ENCODE results near the gene KIAA1671. TPM values are rescaled to one million over a fixed set of nuclear protein-coding genes. Genes with fewer than 3 reads are reported as not detected.

The KIAA1671 gene
- total and polyA plus RNA-seq, 9 of the 15 experiments (the other 6 are each of a cell fraction or from before 2014, with no cell fraction given): under 0.01 to 0.11 (median 0.02) TPM; not detected in 5

- TF ChIP-seq DNMT1 (IDR thresholded peaks at IDR 0.05): no peak
- TF ChIP-seq XRCC4 (IDR thresholded peaks at IDR 0.05; ENCODE audit: extremely low read depth, insufficient read depth, insufficient read length): no peak
- no peak for TF ChIP-seq FOXP4 (CRISPR knock-in tag; IDR thresholded peaks at IDR 0.05; ENCODE audit: borderline replicate concordance)
- no peak for TF ChIP-seq ZBTB7A (IDR thresholded peaks at IDR 0.05; ENCODE audit: borderline replicate concordance, control insufficient read depth, low read depth, low read length)
These were observed 186.5 kb downstream of the KIAA1671 start (continued) for GRCh38 chr22:25139062-25139461.

- H3K4me2 ChIP-seq (ENCODE audit: insufficient read depth, low read length): no peak overlapping the region
- H3K4me1 ChIP-seq (replicated peaks in 1 of 2; ENCODE audit: control insufficient read depth in 2 of 2, insufficient read depth in 2 of 2, low read length in 2 of 2): no peaks in the 10 kb centered on the region
- no peaks in the 10 kb centered on the region for H4K20me1 ChIP-seq (replicated peaks; ENCODE audit: control insufficient read depth, insufficient read depth, low read length)
- H2AFZ ChIP-seq (ENCODE audit: low read depth, low read length): no peak overlapping the region
- no TSS peak for BruUV-seq (replicated peaks)
- ChIA-PET CTCF (ENCODE audit: low intra/inter-chr PET ratio) (no interaction called here), POLR2A (no interaction called here)
- intact Hi-C loops (cut with micrococcal nuclease): no loop called here
- no peak overlapping the region for H3K9ac ChIP-seq (ENCODE audit: insufficient read depth in 1 of 2, low read depth in 2 of 2, low read length in 2 of 2)
- no peaks in the 10 kb centered on the region for H3K36me3 ChIP-seq (ENCODE audit: control insufficient read depth, insufficient read depth, low read length)
- no peaks in the 10 kb centered on the region for H3K79me2 ChIP-seq (ENCODE audit: control insufficient read depth, insufficient read depth, low read length)
- no peaks in the 10 kb centered on the region for H3K9me1 ChIP-seq (ENCODE audit: control insufficient read depth, insufficient read depth, low read length)
- H3K9me3 ChIP-seq (replicated peaks; ENCODE audit: control insufficient read depth, insufficient read depth, low read depth, low read length): no peaks in the 10 kb centered on the region
- no peak for FAIRE-seq
- H3K27me3 ChIP-seq (ENCODE audit: control insufficient read depth in 2 of 2, insufficient read depth in 2 of 2, low read length in 2 of 2): no peaks in the 10 kb centered on the region
- no peak for DNase-seq (ENCODE audit: extremely low read depth in 1 of 4, low spot score in 3 of 4)
- in situ Hi-C loops (cut with MboI): no loop called here
- no peak overlapping the region for H3K27ac ChIP-seq (ENCODE audit: extremely low read depth, low read depth, low read length)
- TF ChIP-seq RFX1 (IDR thresholded peaks at IDR 0.05): peak; percentile 77
- TF ChIP-seq THRAP3 (IDR thresholded peaks at IDR 0.05; ENCODE audit: borderline replicate concordance): no peak
- no peak overlapping the region for H3K4me3 ChIP-seq
- ATAC-seq: no peak
- WGBS (ENCODE audit: insufficient coverage, low coverage, missing lambda C conversion rate): 2% methylated on average over 7 of the region's 7 CpGs
These were observed 189.6 kb downstream of the KIAA1671 start for GRCh38 chr22:25142102-25142501.
